GM20000 (cell line): ENCODE results near the gene TMUB1.

Source experiments
- DNase-seq: peaks from one replicate; pipeline ENCODE4 v3.0.0; 2012; ENCODE audit warnings: low spot score
- TF ChIP-seq, protein P1 (sequence below): IDR thresholded peaks from 2 replicates; pipeline ENCODE4 v1.5.1; 2012; ENCODE audit warnings: mild to moderate bottlenecking, control low read depth; ENCODE audit errors: extremely low read depth, missing control alignments

Gene TMUB1

DNA sequence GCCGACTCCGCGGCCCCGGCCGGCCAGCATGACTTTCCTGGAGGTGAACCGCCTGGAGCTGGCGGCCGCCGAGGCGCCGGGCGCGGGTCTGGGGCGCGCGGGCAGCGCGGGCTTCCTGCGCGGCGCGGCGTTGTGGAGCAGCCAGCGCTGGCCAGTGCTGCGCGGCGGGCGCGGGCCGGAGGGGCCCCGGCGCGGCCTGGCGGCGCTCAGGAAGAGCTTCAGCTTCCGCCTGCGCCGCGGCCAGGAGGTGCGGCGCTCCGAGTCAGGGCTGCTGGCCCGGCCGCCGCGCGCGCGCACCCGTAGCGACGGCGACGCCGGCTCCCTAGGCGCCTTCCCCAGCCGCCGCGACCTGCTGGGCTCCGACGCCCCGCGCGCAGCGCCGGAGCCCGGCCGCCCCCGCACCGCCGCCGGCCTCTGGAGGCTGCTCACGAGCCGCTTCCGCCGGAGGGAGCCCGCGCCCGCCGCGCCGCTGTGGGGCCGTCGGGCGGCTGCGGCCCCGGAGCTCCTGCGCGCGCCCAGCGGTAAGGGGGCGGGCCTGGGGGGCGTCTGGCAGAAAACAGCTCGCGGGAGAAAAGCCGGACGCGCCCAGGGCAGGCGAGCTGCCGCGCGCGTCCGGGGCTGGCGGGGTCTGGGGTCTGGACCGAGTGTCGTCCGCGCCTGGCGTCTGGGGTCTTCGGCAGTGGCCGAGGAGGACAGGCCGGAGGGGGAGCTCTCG lies 32.0 kb upstream of the TMUB1 start:
- TF ChIP-seq, protein P1, sequence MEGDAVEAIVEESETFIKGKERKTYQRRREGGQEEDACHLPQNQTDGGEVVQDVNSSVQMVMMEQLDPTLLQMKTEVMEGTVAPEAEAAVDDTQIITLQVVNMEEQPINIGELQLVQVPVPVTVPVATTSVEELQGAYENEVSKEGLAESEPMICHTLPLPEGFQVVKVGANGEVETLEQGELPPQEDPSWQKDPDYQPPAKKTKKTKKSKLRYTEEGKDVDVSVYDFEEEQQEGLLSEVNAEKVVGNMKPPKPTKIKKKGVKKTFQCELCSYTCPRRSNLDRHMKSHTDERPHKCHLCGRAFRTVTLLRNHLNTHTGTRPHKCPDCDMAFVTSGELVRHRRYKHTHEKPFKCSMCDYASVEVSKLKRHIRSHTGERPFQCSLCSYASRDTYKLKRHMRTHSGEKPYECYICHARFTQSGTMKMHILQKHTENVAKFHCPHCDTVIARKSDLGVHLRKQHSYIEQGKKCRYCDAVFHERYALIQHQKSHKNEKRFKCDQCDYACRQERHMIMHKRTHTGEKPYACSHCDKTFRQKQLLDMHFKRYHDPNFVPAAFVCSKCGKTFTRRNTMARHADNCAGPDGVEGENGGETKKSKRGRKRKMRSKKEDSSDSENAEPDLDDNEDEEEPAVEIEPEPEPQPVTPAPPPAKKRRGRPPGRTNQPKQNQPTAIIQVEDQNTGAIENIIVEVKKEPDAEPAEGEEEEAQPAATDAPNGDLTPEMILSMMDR: no peak

DNA sequence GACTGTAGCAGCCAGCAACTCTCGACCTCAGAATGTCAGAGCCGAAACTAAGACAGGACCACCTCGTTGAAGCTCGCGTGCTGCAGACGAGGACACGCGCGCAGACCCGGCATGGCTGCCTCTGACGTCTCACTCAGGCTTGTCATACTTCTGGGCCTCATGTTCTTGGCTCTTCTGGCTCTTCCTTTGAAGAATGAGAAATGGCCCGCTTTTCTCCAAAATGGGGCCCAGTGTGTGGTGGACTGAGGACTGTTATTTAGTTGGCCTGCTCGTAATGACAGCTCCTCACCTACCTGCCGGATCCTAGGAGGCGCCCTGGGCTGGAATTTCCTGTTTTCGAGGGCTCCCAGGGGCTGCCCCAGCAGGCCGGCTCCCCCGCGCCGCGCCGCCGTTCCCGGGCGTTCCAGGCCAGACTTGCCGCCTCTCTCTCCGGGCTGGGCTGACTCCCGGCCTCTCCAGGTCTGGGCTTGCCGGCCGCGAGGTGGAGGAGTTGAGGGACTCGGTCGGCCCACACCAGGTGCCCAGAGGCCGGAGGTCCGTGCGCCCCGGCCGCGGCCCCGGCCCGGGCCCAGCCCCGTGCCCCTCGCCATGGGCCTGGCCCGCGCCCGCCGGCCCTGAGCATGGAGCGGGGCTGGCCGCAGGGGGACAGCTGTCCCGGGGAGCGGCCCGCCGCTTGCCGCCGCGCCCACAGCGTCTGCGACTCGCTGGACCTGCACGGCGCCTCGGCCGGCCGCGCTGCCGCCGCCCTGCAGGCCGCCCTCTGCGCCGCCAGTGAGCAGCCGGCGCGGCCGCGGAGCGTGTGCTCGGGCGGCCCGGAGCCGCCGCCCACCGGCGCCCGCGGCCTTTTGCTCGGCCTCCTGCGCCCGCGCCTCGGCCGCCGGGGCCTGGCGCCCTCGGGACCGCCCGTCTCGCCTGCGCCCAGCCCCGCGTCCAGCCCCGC lies 31.1 kb upstream of the TMUB1 start:
- peak; percentile 61 for DNase-seq

More for the DNA sequence above, 32.0 kb upstream of the TMUB1 start:
- peak; percentile 81 for DNase-seq

DNA sequence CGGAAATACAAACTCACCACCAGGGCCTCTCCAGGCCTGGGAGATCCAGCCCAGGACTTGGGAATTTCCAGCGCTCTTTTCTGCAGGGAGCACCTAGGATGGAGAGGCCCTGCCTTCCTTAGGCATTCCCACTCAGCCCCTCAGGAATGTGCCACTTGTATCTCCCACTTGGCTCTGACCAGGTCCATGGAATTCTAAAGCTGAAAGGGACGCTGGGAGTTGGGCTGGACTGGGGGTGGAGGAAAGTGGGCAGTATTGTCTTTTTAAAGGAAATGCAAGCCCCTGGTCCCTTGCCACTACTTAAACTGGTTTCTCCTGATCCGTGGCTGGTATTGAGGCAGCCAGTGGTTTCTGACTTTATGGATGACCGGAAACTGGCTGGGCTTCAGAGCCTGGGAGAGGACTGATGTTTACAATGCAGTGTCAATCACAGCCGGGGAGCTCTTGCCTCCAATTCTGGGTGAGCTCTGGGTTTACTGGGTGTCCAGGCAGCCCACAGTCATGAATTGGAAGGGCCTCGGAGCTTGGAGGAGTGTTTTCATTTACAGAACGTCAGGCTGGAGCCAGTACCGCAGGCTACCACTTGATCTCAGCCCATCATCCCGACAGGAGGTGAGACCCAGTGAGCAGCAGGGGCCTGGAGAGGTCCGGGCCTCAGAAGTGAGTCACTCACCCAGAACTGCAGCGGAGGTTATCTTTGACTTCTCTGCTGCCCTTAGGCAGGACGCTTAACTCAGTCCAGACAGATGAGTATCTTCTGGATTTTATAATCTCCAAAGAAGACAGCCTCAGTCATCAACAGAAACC lies 30.3 kb upstream of the TMUB1 start:
- TF ChIP-seq, protein P1: no peak
- no peak for DNase-seq

More for the DNA sequence above, 31.1 kb upstream of the TMUB1 start:
- TF ChIP-seq, protein P1: no peak

DNA sequence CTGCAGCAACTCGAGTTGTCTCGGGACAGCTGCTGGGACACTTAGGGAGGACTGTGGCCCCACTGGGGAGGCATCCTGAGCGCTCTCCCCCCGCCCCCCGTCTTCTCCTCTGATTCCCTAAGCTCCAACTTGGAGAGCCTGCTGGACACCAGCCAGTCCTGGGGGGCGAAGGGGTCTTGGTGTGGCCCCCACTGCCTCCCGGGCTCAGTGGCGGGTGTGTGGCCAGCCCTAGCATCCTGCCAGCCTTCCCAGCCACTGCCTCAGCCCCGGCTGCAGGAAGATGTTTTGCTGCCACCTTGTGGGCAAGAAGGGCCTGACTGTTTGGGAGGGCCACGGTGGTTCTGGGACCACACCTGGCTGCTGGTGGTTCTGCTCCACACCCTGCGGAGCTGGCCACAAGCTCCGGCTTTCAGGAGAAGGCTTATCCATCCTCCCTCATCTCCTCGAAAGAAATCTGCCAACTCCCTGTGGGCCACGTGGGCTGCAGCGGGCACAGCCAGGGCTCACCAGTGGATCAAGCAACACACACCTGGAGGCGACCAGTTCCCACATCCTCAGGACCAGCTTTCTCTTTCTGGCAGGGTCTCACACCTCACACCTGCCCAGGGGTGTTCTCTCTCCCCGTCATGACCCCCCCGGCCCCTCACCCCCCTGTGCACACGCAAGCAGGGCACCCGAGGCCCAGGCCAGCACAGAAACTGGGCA lies 27.8 kb upstream of the TMUB1 start:
- TF ChIP-seq, protein P1: peak; percentile 73
- peak; percentile 93 for DNase-seq

DNA sequence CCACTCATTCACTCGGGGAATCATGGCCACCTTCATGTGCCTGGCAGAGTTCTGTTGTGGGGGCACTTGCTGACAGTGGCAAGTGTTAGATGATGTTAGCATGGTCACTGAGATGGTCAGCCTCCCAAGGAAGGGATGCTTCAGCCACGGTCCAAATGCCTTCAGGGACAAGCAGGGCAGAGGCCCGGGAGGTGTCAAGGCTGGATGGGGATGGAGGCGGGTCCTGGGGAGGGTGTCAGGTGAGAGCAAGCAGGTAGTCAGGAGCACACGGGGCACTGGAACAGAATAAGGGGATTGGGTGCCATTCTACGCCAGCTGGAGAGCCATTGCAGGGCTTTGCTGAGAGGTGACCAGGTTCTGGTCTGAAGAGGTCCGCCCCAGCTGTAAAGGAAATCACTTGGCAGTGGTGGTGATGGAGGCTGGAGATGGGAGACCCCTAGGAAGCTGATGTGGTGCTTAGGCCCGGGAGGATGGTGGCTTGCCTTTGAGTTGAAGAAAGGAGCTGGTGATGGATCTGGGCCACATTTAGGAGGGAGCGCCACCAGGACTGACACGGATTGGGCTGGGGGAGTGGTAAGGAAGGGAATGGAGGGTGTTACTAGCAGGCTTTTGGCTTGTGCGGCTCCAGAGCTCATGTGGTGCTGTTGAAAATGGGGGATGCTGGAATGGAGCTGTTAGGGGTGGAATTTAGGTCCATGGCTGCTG lies 27.1 kb upstream of the TMUB1 start:
- TF ChIP-seq, protein P1: no peak
- DNase-seq: no peak
